Neuron (in vitro differentiated cells): Measurements from ENCODE around the gene ABCG1.

ENCODE experiments used
- H2AFZ ChIP-seq: one replicate; pipeline ENCODE4 v1.6.1; 2013; ENCODE audit warnings: low read depth, mild to moderate bottlenecking, inconsistent platforms, low read length, moderate library complexity
- H3K27me3 ChIP-seq: one replicate; pipeline ENCODE4 v1.6.1; 2013; ENCODE audit warnings: low read length; ENCODE audit not compliant: insufficient read depth
- H3K36me3 ChIP-seq: one replicate; pipeline ENCODE4 v1.6.1; 2013; ENCODE audit warnings: low read length; ENCODE audit not compliant: insufficient read depth
- H3K4me1 ChIP-seq: one replicate; pipeline ENCODE4 v1.6.1; 2013; ENCODE audit warnings: low read length; ENCODE audit not compliant: insufficient read depth
- H3K4me3 ChIP-seq: 2 replicates; pipeline ENCODE4 v1.5.1; 2013; ENCODE audit warnings: mild to moderate bottlenecking, low read length, moderate library complexity
- H3K9me3 ChIP-seq: one replicate; pipeline ENCODE4 v1.6.1; 2013; ENCODE audit warnings: low read length

ABCG1 gene

DNA sequence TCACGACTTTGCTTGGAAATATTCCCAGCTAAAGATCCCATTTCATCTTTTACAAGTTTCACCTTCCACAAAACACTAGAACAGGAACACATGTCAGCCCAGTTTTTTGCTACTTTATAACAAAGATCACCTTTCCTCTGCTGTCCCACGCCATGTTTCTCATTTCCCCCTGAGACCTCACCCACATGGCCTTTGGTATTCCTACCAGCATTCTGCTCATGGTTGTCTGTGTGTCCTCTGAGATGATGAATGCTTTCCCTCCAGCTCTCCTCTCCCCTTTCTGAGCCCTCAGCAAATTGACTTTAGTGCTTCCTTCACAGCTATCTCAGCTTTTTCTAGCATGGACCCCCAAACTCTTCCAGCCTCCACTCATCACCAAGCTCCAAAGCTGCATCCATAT lies 32.3 kb upstream of the ABCG1 start:
- no peak overlapping the region for H3K4me3 ChIP-seq
- no peaks in the 10 kb centered on the region for H3K4me1 ChIP-seq
- H2AFZ ChIP-seq, result no peak overlapping the region
- no peaks in the 10 kb centered on the region for H3K36me3 ChIP-seq
- H3K9me3 ChIP-seq, result no peaks in the 10 kb centered on the region
- no peaks in the 10 kb centered on the region for H3K27me3 ChIP-seq

DNA sequence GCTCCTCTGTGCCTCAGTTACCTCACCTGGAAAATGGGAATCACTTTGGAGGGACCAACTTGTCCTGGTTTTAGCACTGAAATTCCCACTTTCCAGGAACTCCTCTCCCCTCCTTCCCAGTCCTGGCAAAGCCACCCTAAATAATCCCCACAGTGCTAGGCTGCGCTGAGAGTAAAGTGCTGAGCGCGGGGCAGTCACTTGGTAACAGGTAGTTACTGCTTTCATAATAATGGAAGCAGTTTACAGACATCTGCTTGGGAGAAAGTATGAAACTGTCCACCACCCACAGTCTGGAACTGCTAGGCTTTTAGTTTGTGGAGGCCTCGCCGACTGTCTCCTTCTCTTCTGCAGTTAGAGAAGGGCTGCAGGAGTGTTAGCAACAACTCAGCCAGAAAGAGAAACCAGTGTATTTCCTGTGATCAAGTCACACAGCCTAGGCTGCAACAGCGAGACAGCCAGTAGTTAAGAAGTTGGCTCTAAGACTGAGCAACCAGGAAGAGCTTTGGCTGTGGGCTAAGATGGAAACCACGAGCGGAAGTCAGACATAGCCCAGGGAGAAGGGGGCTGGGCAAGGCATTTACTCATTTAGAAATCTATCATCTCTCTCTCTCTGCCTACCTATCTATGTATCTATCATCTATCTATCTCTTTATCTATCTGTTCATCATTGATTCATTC lies 30.8 kb upstream of the ABCG1 start:
- Histone ChIP-seq H3K4me1 (no peaks in the 10 kb centered on the region), H3K36me3 (no peaks in the 10 kb centered on the region), H3K27me3 (no peaks in the 10 kb centered on the region), H3K4me3 (no peak overlapping the region), H3K9me3 (no peaks in the 10 kb centered on the region), H2AFZ (no peak overlapping the region)

DNA sequence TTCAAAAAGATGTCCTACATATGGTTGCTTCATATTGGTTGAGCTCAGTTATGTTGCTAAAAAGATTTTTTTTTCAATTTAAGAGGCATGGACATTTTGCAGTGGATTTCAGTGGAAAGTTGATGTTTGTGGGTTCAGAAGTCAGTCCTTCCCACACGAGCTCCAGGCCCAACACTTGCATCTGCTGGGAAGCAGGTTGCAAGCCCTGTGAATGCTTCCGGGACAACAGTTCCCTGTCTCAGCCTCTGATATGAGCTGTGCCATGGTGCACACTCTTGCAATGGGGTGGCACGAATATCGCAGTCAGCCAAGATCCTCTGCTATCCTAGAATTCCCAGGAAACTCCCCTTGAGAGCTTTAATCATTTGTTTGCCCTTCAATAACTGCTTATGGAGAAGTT lies 30.3 kb upstream of the ABCG1 start:
- Histone ChIP-seq H3K27me3 (no peaks in the 10 kb centered on the region), H2AFZ (no peak overlapping the region), H3K4me3 (no peak overlapping the region), H3K36me3 (no peaks in the 10 kb centered on the region), H3K9me3 (no peaks in the 10 kb centered on the region), H3K4me1 (no peaks in the 10 kb centered on the region)

DNA sequence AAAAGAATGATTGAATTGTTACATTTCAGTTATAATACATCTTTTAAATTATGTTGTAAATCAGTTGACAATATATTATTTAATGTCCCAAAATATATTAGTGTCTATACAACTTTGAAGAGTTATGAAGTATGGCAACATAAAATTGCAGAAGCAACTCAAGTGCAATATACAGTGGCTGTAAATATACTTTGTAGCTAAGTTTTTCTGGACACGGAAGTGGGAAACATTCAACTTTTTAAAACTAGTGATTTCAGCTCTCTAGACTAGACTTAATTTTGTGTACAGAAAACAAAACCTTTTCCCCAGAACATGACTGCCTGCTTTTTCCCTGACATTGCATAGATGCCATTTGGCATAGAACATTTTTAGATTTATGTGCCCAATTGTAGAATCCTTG lies 29.5 kb upstream of the ABCG1 start:
- no peak overlapping the region for H3K4me3 ChIP-seq
- no peaks in the 10 kb centered on the region for H3K4me1 ChIP-seq
- H3K27me3 ChIP-seq, result no peaks in the 10 kb centered on the region
- no peaks in the 10 kb centered on the region for H3K9me3 ChIP-seq
- no peak overlapping the region for H2AFZ ChIP-seq
- H3K36me3 ChIP-seq, result no peaks in the 10 kb centered on the region

DNA sequence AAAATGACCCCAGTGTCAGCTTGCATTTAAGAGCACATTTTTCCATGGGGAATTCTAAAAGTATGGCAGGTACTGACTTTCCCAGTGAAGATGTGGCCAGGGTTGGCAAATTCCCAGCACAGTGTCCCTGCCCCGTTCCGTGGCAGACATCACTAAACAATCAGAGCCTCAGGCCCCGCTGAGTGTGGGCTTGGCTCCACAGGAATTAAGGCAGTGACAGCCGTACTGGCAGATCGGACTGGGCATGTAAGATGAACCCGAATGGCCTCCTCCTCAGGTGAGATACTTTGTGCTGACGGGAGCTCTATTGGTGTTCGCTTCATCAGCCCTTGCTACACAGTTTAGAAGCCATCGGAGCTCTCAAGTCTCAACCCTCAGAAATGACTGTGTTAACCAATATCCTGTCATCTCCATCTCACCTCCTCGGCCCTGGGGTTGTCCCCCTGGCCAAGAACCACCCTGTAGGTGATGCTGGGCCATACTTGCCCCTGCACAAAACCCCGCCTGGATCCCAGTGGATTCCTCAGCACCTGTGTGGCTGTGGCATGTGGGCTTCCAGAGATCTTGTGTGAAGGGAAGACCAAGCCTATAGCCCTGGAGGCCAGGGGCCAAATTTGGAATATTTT lies 29.0 kb upstream of the ABCG1 start:
- no peaks in the 10 kb centered on the region for H3K27me3 ChIP-seq
- no peak overlapping the region for H2AFZ ChIP-seq
- no peaks in the 10 kb centered on the region for H3K4me1 ChIP-seq
- H3K9me3 ChIP-seq, result no peaks in the 10 kb centered on the region
- no peaks in the 10 kb centered on the region for H3K36me3 ChIP-seq
- H3K4me3 ChIP-seq, result no peak overlapping the region

DNA sequence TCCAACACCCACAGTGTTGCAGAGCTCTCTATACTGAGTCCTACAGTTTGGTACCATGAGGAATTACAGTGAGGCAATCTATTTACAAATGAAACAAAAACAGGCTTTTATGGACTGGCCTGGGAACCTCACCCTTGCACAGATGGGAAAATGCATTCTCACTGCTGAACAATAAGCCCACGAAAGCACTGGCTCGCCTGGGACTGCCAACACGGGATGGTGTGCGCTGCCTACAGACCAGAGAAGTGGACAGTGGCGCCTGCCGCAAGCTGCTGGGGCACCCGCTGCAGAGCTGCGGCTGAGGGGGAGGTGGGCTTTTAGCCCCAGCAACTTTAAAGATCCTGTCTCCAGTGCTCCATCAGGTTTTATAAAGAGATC lies 28.5 kb upstream of the ABCG1 start:
- Histone ChIP-seq H3K36me3 (no peaks in the 10 kb centered on the region), H3K4me1 (no peaks in the 10 kb centered on the region), H2AFZ (no peak overlapping the region), H3K27me3 (no peaks in the 10 kb centered on the region), H3K4me3 (no peak overlapping the region), H3K9me3 (no peaks in the 10 kb centered on the region)

DNA sequence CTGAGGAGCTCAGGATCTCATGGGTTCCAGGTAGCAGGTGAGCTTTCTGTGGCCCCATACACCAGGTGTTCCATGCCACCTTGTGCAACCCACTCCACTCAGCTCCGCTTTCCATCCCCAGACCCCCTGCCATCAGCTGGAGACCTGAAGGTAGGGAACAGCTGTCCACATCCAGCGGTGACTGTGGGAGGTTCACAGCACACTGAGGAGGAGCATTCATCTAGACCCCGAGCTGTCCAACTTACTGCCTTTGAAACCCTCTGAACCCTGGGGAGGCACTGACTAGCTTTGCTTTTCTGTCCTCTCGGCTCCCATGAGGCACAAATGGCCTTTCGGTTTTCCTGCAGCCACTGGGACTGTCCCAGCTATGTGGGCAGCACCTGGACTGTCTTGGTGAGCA lies 27.9 kb upstream of the ABCG1 start:
- Histone ChIP-seq H3K9me3 (no peaks in the 10 kb centered on the region), H2AFZ (no peak overlapping the region), H3K27me3 (no peaks in the 10 kb centered on the region), H3K4me3 (no peak overlapping the region), H3K4me1 (no peaks in the 10 kb centered on the region), H3K36me3 (no peaks in the 10 kb centered on the region)

DNA sequence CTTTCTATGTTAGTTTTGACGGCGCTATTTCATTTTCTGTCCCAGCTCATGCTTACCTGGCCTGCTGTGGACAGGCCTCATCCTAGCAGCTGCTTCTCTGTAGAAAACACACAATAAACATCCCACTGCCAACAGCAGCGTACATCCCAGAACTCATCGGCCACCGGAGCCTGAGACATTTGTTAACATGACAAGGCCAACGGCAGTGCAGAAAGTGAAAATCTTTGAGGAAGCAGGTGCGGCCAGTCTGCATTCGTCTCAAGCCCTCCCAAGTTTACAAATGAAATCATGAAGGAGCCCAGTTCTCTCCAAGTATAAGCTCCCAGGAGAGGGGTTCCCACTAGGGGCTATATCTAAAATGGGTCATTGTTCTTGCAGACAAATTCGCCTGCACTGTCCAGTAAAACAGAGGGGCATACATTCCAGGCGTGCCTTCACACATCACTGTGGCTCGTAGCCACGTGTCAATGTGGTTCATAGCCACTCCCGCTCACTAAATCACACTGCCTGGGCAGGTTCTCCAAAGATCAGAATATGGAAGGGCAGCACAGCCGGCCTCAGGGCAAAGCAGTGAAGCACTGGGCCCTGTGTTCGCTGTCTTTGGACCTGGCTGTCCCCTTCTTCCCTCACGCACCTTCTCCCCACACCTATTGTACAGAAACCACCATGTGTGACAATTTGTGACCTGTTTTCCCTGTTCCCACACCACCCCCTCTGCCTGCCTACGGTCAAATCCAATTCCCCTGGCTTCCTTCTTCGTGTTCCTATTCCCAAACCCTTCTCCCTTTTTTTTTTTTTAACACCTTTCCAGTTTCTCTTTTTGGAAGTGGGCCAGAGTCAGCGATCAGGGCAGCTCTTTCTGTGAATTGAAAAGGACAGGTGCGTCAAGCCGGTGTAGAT lies 27.0 kb upstream of the ABCG1 start:
- no peaks in the 10 kb centered on the region for H3K9me3 ChIP-seq
- H3K36me3 ChIP-seq, result no peaks in the 10 kb centered on the region
- H3K27me3 ChIP-seq, result no peaks in the 10 kb centered on the region
- H2AFZ ChIP-seq, result no peak overlapping the region
- no peaks in the 10 kb centered on the region for H3K4me1 ChIP-seq
- no peak overlapping the region for H3K4me3 ChIP-seq

DNA sequence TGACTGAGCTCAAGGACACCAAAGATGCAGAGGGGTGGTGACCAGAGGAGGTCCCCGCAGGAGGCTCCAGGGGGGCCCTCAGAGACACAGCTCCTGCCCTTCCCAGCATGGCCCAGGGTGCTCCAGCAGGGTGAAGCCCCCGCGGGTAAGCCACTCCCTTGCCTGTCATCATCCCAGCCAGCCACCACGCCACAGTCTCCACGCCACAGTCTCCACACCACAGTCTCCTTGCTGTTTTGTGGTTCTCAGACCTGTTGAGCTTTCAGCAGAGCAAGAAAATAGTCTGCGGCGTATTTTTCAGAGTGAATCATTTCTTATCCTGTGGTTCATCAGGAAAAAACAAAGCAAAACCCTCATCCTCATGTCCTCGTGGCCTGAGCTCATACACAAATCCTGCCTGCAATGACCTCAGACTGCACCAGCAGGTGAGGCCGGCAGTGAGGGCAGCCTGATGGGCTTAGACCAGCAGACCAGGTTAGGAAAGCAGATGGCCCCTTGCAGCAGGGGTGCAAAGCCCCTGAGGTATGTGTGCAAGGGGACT lies 25.7 kb upstream of the ABCG1 start:
- Histone ChIP-seq H3K4me1 (no peaks in the 10 kb centered on the region), H3K27me3 (no peaks in the 10 kb centered on the region), H3K4me3 (no peak overlapping the region), H2AFZ (no peak overlapping the region), H3K9me3 (no peaks in the 10 kb centered on the region), H3K36me3 (no peaks in the 10 kb centered on the region)

DNA sequence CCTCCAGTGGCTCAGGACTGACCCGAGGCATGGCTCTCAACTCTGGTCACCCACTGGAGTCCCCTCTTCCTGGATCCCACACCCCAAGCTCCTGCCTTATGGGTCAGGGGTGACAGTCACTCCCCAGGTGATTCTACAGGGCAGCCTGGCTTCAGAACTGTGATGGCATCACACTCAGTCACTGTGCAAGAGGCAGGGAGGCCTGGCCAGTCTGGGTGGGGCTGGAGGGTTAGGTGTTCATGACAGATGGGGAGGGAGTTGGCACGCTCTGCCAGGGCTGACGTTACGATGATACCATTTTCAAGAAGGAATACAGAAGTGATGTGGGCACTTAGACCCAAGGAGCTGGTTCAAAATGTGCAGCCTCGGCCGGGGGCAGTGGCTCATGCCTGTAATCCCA lies 25.2 kb upstream of the ABCG1 start:
- Histone ChIP-seq H3K27me3 (no peaks in the 10 kb centered on the region), H3K4me1 (no peaks in the 10 kb centered on the region), H3K4me3 (no peak overlapping the region), H3K9me3 (no peaks in the 10 kb centered on the region), H3K36me3 (no peaks in the 10 kb centered on the region), H2AFZ (no peak overlapping the region)

DNA sequence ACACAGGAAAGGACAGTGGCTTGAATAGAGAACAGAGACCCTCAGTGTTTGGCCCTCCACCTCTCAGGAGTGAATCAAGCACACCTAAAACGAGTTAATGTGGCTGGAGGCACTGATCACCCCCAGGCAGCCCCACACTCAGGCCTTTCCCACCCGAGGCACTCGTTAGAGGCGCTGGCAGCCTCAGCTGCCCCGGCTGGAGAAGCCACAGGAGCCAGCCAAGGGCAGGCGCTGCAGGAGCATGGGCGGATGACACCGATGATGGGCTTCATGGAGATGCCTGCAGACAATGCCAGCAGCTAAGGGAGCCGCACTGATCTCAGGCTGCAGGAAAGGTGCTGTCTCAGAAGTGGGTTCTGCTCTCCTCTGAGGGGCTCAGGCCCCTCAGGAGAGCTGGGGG lies 24.1 kb upstream of the ABCG1 start:
- Histone ChIP-seq H3K9me3 (no peaks in the 10 kb centered on the region), H3K4me3 (no peak overlapping the region), H3K27me3 (no peaks in the 10 kb centered on the region)

DNA sequence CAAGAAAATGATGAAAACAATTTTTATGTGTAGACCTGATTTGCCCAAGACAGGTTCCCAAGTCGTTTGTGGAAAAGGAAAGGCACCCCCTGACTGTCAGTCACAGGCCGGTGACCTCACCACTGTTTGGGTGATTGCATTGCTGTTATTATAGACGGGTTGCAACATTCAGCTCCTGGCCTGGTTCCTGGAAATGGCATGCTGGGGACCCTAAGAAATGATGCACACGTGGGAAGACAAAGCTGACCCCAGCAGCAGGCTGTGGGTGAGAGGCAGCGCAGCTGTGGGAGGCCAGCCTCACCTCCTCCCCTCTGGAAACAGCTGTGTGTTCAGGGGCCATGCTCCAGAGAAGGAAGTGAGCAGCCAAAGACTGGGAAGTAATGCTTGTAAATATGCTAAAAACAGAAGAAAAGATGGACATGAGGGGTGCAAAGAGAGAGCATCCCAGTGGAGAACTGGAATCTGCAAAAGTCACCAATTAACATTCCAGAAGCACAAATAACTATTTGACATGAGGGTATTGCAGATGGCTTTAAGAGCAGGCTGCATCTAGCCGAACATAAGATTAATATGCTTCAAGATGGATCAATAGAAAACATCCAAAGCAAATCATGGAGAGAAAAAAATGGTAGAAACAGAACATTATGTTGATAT lies 23.4 kb upstream of the ABCG1 start:
- no peaks in the 10 kb centered on the region for H3K27me3 ChIP-seq
- H2AFZ ChIP-seq, result no peak overlapping the region
- no peaks in the 10 kb centered on the region for H3K4me1 ChIP-seq
- H3K36me3 ChIP-seq, result no peaks in the 10 kb centered on the region
- no peak overlapping the region for H3K4me3 ChIP-seq
- no peaks in the 10 kb centered on the region for H3K9me3 ChIP-seq

More for the DNA sequence above, 24.1 kb upstream of the ABCG1 start:
- Histone ChIP-seq H3K4me1 (no peaks in the 10 kb centered on the region), H2AFZ (no peak overlapping the region), H3K36me3 (no peaks in the 10 kb centered on the region)
